ENCODE data around the gene TEX9. TPM values are rescaled to one million over a fixed set of nuclear protein-coding genes. Genes with fewer than 3 reads are reported as not detected.
"Not testable (repeated sequence)": the region's sequence is repeated elsewhere in the genome, so short reads cannot be mapped to it uniquely, and the experiment has no call there.

TEX9 gene
- total RNA-seq, result 2.7 and 3.1 TPM in 2 replicates
- 3.3 TPM for polyA plus RNA-seq (2012)

DNA sequence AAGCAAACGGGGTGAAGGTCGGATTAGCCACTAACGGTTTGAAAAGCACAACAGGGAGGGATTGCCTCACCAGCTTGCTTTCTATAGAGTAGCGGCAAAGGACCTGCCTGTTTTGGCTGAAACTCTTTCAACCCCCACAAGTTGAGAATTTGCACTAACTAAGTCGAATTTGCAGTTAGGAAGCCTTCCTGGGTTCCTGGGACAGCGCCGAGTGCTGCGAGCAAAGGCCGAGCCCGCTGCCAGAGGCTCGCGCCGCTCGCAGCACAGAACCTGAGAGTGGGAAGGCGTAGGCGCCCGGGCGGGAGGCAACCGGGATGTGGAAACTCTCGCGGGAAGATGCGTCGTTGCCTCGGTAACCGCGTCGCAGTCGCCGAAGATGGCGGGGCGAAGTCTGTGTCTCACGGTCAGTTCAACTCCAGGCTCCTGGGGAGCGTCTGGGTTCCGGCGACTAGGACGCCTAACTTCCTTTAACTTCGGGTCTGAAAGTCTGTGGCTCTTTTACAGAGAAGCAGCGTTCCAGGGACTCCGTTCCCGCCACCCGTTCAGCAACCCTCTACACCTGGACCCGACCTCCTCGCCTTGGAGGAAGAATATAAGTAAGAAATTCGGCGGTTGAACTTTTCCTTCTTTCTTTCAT lies at the start of gene TEX9:
Gene TEX9, plus strand, starts transcription at position 352 of the 637 bp plus-strand sequence. Its CDS starts 25 bp downstream, at position 377.
- peak; percentile 91 for DNase-seq (ENCODE audit: low read depth)

DNA sequence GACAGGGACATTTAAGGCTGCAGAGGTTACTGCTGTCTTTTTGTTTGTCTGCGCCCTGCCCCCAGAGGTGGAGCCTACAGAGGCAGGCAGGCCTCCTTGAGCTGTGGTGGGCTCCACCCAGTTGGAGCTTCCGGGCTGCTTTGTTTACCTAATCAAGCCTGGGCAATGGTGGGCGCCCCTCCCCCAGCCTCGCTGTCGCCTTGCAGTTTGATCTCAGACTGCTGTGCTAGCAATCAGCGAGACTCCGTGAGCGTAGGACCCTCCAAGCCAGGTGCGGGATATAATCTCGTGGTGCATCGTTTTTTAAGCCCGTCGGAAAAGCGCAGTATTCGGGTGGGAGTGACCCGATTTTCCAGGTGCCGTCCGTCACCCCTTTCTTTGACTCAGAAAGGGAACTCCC lies 48.7 kb upstream of the TEX9 start:
- DNase-seq (ENCODE audit: low read depth), result not testable (repeated sequence)

DNA sequence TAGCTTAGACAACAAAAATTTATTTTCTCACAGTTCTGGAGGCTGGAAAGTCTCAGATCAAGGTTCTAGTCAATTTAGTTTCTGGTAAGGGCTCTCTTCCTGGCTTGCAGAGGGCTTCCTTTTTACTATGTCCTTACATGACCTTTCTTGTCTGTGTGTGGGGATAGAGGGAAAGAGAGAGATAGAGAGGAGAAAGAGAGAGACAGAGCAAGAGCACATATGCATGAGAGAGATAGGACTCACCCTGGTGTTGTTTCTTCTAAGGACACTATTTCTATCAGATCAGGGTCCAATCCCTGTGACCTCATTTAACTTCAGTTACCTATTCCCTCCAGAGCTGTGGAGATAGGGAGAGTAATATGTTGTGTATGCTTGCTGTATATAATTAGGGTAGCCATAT lies 44.9 kb upstream of the TEX9 start:
- DNase-seq (ENCODE audit: low read depth), result no peak

DNA sequence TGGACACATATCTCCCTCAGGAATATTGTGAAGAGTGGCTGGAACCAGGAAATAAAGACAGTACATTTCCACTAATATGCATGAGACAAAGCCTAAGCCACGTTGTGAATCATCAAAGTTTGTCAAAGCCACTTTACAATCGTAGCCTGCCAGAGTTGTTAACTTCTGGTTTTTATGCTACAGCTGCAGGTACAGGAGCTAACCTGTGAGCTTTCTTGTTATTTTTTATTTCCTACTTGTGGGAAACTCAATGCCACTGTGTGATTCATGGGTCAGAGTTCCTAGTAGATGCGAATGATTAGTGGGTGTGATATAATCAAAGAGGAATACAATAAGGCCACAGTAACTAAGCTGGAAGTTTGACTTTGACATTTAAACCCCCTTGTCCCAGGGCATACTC lies 44.4 kb upstream of the TEX9 start:
- no peak for DNase-seq (ENCODE audit: low read depth)

DNA sequence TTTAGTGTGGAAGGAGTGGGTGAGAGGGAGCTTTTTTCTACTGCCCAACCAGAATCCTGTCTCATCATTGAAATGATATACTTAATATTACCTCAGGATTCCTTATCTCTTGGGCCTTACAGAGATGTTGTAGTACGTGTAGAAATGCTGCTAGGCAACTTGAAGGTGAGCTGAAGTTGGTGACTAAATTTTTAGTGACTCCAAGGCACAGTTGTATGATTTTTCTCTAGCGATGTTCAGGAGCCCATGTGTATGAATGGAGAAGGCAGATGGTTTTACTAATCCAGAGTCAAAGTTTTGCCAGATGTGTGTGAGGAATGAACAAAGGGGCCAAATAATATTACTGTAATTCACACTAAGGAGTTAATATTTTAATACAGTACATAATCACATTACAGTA lies 42.8 kb upstream of the TEX9 start:
- no peak for DNase-seq (ENCODE audit: low read depth)

DNA sequence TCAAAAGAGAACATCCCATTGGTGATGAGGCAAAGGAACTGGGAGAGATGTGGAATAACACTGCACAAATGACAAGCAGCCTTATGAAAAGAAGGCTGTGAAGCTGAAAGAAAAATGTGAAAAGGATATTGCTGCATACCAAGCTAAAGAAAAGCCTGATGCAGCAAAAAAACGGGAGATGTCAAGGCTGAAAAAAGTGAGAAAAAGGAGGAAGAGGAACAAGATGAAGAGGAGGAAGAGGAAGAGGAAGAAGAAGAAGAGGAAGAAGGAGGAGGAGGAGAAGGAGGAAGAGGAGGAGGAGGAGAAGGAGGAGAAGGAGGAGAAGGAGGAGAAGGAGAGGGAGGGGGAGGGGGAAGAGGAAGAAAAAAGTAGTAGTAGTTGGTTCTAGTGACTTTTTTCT lies 41.8 kb upstream of the TEX9 start:
- DNase-seq (ENCODE audit: low read depth), result no peak

DNA sequence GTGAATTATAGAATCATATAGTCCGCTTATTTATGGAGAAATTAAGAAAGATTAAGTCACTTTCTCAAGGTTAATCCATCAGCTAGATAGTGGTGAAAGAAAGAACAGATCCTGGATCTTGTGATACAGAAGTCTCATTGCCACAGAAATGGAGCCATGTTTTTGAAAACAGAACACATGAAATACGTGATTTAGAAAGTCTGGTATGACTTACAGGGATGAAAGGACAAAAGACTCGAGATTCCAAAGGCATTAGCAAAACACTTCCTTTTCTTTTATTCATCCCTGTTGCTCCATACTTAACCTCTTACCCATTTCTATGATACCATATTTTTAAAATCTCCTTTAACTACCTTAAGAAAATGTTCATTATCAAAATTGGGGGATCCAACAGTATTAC lies 40.0 kb upstream of the TEX9 start:
- DNase-seq (ENCODE audit: low read depth), result peak; percentile 7

DNA sequence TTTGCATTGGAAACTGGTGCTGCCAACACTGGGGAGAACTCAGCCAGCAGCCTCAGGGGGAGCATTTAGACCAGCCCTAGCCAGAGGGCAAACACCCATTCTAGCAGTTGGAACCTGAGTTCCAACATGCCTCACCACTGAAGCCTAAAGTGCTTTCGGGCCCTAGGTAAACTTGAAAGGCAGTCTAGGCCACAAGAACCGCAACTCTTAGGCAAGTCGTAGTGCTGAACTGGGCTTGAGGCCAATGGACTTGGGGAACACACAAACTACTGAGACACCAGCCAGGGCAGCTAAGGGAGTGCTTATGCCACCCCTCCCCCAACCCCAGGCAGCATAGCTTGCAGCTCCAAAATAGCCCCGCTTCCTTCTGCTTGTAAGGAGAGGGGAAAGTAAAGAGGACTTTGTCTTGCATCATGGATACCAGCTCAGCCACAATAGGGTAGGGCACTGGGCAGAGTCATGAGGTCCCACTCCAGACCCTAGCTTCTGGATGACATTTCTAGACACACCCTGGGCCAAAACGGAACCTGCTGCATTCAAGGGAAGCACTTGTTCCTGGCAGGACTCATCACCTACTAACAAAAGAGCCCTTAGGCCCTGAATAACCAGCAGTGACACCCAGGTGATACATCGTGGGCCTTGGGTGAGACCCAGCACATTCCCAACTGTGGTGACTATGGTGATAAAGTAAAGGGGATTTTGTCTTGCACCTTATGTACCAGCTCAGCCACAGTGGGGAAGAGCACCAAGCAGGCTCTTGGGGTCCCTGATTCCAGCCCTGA lies 37.3 kb upstream of the TEX9 start:
- DNase-seq (ENCODE audit: low read depth), result peak; percentile 8

DNA sequence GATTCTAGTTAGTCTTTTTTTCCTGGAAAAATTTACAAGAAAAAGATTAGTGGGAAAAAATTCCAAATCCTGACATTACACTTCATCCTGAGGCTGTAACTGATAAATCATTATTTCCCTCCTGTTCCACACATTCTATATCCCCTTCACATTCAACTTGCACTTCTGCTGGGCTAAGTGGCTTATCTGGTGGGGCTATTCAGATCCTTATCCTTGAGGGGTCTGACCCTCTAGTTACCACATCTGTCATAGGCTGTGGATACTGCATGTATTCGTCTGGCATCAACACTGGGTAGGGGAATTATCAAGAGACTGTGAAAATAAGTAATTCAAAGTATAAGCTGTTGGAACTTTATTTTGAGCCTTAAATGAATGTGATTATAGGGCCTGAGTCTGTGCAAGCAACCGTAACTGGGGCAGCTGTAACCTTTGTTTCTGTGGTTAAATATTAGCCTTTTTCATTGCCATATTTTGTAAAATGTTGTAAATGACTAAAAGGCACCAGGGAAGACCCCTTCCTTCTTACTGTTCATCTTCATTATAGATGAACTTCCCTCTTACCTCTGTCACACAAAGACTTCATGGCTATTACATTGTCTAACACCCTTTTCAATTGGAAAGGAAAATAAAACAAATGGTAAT lies 28.0 kb upstream of the TEX9 start:
- no peak for DNase-seq (ENCODE audit: low read depth)

DNA sequence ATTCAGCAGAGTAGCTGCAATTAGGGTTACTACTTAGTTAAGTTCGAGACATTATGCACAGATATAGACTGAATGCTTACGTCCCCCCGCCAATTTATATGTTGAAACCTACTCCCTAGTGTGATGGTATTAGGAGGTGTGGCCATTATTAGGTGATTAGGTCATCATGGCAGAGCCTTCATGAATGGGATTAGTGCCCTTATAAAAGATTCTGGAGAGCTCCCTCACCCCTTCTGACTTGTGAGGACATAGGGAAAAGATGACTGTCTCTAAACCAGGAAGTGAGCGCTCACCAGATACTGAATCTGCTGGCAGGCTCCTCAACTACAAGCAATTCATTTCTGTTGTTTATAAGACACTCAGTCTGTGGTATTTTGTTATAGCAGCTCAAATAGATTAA lies 25.6 kb upstream of the TEX9 start:
- DNase-seq (ENCODE audit: low read depth), result no peak

DNA sequence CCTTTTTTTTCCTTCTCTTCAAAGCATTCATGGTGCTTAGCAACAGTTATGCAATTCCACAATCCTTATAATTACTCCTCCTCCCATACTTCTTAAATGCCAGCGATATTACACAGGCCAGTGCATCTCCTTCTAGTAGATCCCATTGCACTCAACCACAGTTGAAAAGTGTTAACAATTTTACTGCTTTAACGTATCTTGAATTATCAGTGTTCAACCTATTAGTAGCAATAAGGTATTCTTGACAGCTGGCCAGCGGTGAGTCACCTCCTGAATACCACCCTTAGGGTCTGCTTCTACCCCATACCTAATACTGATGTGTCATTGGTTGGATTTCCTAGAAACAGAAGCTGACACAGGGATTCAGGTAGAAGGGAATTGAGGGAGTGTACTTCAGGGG lies 24.0 kb upstream of the TEX9 start:
- no peak for DNase-seq (ENCODE audit: low read depth)

DNA sequence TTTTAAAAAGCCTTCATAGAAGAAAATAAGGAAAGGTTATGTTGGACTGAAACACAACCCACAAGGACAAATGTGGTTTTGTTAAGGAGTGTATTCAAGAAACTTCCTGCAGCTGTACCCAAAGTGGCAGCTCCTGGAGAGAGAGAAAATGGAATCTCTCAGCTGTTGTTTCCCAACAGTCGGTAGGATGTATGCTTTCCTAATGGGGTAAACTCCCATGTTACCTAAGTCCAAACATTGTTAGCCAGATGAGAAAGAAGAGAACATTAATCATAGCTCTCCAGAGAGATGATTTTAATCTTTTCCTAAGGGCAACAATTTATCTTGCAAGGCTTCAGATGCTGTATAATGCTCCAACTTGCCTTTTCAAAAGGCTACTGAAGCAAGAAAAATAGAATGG lies 22.6 kb upstream of the TEX9 start:
- peak; percentile 78 for DNase-seq (ENCODE audit: low read depth)

DNA sequence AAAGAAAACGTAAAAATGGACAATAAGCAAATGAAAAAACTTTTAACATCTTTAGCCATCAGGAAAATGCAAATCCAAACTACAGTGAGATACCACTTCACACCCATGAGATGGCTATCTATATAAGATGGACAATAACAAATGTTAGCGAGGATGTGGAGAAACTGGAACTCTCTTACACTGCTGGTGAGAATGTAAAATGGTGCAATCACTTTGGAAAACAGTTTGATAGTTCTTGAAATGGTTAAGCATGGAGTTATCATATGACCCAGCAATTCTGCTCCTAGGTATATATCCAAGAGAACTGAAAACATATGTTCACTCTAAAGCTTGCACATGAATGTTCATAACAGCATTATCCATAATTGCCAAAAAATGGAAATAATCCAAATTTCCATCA lies 21.3 kb upstream of the TEX9 start:
- no peak for DNase-seq (ENCODE audit: low read depth)

DNA sequence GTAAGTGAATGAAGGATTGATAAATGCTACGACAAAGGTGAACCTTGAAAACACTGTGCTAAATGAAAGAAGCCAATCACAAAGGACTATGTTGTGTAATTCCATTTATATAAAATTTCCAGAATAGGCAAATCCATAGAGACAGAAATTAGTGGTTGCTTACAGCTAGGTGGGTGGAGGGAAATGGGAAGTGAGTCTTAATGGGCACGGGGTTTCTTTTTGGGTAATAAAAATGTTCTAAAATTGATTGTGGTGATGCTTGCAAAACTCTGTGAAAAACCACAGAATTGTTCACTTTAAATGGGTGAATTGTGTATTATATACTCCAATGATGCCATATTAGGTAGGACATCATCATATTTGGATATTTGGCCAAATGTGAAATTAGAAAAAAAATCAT lies 20.9 kb upstream of the TEX9 start:
- no peak for DNase-seq (ENCODE audit: low read depth)

DNA sequence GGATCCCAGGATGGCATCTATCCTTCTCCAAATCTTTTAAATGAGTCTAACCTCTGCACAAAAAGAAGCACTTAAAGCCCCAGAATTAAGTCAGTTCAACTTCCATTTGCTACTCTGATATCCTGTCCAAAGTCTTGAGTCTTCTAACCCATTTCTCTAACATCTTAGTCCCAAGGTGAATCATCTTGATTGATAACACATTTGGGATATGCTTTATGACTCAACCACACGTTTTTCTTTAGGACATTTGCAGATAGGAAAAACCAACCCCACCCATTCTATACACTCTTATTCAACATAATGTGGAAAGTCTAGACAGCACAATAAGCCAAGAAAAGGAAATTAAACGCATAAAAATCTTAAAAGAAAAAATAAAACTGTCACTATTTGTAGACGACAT lies 18.8 kb upstream of the TEX9 start:
- DNase-seq (ENCODE audit: low read depth), result no peak

DNA sequence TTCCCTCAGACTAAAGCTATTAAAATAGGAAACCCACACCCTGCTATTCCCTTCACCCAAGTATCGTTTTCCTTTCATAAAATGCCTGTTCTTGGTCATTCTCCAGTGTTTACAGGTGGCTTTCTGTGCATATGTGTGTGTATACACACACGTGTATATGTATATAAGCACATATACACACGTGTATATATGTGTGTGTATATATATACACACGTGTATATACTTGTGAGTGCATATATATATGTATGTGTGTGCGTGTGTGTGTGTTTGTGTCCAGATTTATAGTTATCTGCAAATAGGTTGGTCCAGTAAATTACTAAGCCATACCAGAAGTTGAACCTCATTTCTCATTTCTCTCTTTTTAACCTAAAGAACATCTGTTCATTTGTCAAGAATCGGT lies 15.7 kb upstream of the TEX9 start:
- DNase-seq (ENCODE audit: low read depth), result no peak

DNA sequence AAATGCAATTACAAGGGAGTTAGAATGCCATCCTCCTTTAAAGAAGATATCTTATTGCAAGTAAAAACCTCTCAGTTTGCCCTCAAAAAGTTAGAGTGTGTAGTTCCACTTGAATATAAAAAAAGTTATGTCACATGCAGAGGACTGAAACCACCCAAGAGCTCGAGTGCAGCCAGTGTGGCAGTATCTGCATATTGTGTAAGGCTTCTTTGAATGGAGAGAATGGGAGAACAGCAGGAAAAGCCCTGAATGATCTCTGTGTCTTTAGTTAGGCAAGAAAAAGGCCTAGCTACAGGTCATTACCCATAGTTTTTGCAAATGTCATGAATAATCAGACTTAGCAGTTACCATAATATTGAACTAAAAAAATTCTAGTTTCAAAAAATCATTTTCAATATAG lies 13.9 kb upstream of the TEX9 start:
- DNase-seq (ENCODE audit: low read depth), result no peak

DNA sequence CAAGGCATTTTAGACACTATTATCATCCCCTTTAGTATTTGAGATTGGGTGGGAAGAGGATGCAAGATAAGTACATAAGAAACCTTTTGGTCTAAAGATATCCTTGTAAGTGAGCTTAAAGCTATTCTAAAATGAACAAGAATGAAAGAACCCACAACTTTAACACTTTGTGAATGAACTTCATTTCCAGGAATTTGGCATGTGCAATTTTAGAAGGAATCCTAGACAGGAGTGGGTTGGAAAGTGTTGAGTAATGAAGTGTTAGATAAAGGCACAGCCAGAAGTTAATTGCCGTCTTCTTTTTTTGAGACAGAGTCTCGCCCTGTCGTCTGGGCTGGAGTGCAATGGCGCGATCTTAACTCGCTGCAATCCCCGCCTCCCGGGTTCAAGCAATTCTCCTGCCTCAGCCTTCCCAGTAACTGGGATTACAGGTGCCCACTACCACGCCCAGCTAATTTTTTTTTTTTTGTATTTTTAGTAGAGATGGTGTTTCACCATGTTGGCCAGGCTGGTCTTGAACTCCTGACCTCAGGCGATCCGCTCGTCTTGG lies 13.2 kb upstream of the TEX9 start:
- no peak for DNase-seq (ENCODE audit: low read depth)

DNA sequence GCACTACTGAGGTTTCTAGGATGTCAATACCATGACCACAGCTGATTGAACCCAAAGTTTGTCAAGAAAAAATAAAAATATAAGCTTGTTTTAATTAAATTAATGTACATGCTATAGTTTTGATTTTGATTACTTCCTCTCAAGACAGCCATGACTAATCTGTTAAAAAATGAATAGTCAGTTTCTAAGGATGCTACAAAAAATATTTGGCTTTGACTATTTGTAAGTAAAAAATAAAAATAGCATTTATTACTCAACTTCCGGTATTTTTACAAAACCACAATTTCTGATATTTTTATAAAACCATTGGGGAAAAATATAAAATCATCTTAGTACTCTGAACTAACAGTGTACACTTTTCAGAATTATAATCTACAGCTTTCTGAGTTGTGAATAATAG lies 12.1 kb upstream of the TEX9 start:
- peak; percentile 18 for DNase-seq (ENCODE audit: low read depth)

DNA sequence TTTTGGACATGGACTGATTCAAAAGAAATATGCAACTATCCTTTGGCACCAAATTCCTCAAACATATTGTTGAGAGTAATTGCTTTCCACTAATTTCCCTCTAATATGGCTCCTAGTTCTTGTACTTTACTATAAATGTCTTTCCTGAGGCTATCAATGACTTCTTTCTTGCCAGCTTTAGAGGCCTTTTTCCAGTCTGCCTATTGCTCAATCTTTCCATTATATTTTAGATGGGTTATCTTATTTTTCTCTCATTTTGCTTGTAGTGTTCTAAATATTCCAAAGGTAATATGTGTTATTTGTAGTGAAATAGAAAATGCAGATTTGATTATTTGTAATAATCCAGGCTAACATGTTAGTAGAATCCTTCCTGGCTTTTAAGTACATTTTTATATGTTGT lies 11.5 kb upstream of the TEX9 start:
- DNase-seq (ENCODE audit: low read depth), result no peak

DNA sequence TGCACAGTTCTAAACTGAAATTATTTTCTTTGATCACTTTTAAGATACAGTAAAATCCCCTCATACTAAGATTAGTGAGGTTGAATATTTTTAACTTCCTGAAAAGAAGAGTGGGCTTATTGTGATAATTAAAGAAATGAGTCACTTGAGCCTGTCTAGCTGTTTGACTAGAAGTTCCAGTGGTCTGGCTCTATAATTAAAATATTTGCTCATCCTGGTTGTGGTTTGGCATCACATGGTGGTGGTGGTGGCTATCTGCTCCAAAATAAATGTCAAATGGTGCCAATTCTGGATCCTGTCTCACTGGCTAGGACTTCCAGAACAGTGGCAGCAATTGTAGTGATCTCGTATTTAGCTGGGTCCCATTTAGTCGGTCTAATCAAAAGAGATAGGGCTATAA lies 8.6 kb upstream of the TEX9 start:
- peak; percentile 96 for DNase-seq (ENCODE audit: low read depth)

DNA sequence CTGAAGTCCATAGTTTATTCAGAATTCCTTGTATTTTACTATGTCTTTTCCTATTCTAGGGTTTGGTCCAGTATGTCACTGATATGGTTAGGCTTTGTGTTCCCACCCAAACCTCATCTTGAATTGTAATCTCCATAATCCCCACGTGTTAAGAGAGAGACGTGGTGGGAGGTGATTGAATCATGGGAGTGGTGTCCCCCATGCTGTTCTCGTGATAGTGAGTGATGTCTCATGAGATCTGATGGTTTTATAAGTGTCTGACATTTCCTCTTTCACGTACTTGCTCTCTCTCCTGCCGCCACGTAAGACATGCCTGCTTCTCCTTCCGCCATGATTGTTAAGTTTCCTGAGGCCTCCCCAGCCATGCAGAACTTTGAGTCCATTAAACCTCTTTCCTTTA lies 6.6 kb upstream of the TEX9 start:
- DNase-seq (ENCODE audit: low read depth), result no peak

All from myocyte (in vitro differentiated cells).